HG03378 (cell line): Measurements from ENCODE around the gene EXOC1L.

Source experiments
- ATAC-seq: cut with Tn5 transposase; IDR thresholded peaks from one replicate; pipeline ENCODE4 v1.9.1; 2021; ENCODE audit warnings: mild to moderate bottlenecking, moderate library complexity; ENCODE audit not compliant: unreplicated experiment

The EXOC1L gene

GRCh38 chr4:55879224-55879623 lies 59.6 kb downstream of the EXOC1L start:
- no peak for ATAC-seq

- no peak for ATAC-seq
Measured at GRCh38 chr4:55880652-55881280, 61.2 kb downstream of the EXOC1L start.

- ATAC-seq = no peak
Measured at GRCh38 chr4:55884093-55884850, 64.7 kb downstream of the EXOC1L start.

DNA sequence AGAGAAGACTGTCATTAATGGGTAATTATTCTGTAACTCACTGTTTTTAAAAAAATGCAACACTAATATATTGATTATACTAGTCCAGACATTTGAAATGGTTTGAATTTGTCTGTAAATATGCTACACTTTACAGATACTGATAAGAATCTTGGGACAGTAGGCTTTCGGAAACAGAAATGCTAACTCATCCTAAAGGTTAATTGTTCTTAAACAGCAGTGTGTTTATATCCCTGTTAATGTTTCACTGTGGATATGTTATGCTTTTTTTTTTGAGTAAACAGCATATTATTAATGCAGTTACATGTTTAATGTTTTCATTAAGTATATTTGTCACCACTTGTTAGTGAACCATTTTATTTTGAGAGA lies 65.2 kb downstream of the EXOC1L start:
- ATAC-seq = no peak
